22Rv1 (cell line): Measurements from ENCODE around the gene CRYBB1.

Experiments
- H3K27ac ChIP-seq: fragments of 450-650 bp; 2 replicates; pipeline ENCODE4 v1.5.1; 2017
- CTCF ChIP-seq: fragments of 450-650 bp; IDR thresholded peaks from 2 replicates; pipeline ENCODE4 v1.5.1; 2017; ENCODE audit warnings: mild to moderate bottlenecking
- ZFX ChIP-seq: fragments of 450-650 bp; IDR thresholded peaks from 2 replicates; pipeline ENCODE4 v1.6.1; 2017; ENCODE audit warnings: antibody characterized with exemption, borderline replicate concordance

The CRYBB1 gene

GRCh38 chr22:26632422-26633155, 14.8 kb upstream of the CRYBB1 start:
- no peak overlapping the region for H3K27ac ChIP-seq
- TF ChIP-seq ZFX (no peak), CTCF (no peak)

GRCh38 chr22:26631282-26631681, 13.5 kb upstream of the CRYBB1 start:
- no peak overlapping the region for H3K27ac ChIP-seq
- TF ChIP-seq ZFX: no peak
- no peak for TF ChIP-seq CTCF

- H3K27ac ChIP-seq: no peak overlapping the region
- TF ChIP-seq CTCF: no peak
- no peak for TF ChIP-seq ZFX
Measured at GRCh38 chr22:26629988-26630761, 12.3 kb upstream of the CRYBB1 start.

DNA sequence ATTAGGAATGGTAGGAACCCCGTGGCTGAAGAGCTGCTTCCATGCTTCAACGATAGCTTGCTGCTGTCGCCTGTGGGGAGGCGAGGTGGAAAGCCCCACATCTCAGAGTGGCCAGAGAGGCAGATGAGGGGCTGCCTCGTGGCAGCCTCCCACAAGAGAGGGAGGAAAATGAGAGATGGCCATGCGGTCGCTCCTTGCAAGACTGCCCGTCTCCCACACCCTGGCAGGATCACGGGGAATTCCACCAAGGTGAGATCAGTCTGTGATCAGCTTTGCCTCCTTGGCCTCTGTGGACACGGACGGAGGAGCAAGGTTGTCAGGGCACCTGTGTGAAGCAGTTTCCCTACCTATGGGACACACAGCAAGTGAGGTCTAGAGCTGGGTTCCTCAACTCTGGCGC, 7.0 kb upstream of the CRYBB1 start:
- no peak overlapping the region for H3K27ac ChIP-seq
- no peak for TF ChIP-seq ZFX
- TF ChIP-seq CTCF: no peak

GRCh38 chr22:26623984-26624383, 6.2 kb upstream of the CRYBB1 start:
- TF ChIP-seq CTCF: no peak
- no peak for TF ChIP-seq ZFX

DNA sequence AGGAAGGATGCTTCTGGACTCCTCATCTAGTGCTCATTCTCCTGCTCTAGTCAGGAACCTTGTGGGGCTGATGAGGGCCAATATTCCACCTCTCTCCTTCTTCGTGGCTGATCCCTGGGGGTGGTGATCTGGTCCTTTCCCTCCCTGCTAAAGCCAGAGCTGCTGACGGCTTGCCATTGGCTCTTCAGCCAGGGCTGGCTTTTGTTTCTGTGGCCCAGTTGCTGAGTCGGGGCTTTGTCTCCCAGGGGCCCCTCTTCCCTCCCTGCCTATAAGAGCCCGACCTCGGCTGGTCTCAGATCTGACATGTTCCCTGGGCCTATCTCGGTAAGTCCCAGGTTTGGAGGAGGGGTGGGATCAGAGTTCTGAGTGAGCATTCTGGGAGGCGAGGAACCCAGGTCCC, 3.8 kb upstream of the CRYBB1 start, which contains the start of gene CRYBA4:
Gene CRYBA4, plus strand, starts transcription at position 301 of the 400 bp plus-strand sequence. CDS start 634 bp downstream, outside the sequence.
- H3K27ac ChIP-seq: no peak within 1 kb of the TSS
- no peak for TF ChIP-seq CTCF
- TF ChIP-seq ZFX: no peak

More at GRCh38 chr22:26623984-26624383, 6.2 kb upstream of the CRYBB1 start:
- no peak overlapping the region for H3K27ac ChIP-seq

DNA sequence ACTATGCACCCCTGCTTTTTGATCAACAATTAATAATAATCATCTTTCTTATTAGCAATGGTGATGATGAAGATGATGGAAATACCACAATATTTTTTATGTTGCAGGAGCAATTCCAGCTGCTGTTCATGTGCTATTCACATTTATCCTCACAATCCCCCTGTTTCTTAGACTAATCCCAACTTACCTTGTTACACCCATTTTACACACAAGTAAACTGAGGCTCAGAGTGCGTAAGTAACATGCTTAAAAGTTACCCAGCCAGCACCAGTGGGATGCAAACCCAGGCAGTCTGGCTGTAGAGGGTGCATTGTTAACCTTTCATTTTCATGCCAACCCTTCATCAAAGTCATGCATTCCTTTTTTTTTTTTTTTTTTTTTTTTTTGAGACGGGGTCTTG, 2.4 kb upstream of the CRYBB1 start:
- no peak overlapping the region for H3K27ac ChIP-seq
- no peak for TF ChIP-seq CTCF
